RWPE2 (cell line): Measurements from ENCODE around the gene FOXN3.

Experiments
- ATAC-seq: fragments of 200-7000 bp; cut with Tn5 transposase; 3 replicates; pipeline ENCODE4 v1.9.1; 2021; ENCODE audit warnings: low read depth
- DNase-seq: peaks from one replicate; pipeline ENCODE4 v3.0.0-alpha.2; 2020; ENCODE audit warnings: low spot score
- H3K27ac ChIP-seq: fragments of 450-650 bp; 2 replicates; pipeline ENCODE4 v1.5.1; 2017; ENCODE audit warnings: mild to moderate bottlenecking; ENCODE audit not compliant: poor library complexity, severe bottlenecking
- H3K27me3 ChIP-seq: fragments of 250-450 bp; sonication (Bioruptor Pico); 2 replicates; pipeline ENCODE4 v1.5.1; 2021; ENCODE audit warnings: mild to moderate bottlenecking, moderate library complexity; ENCODE audit not compliant: insufficient read depth, poor library complexity, severe bottlenecking
- H3K36me3 ChIP-seq: fragments of 250-450 bp; sonication (Bioruptor Pico); 2 replicates; pipeline ENCODE4 v1.5.1; 2020; ENCODE audit warnings: low read depth, mild to moderate bottlenecking, moderate library complexity
- H3K4me1 ChIP-seq: fragments of 250-450 bp; sonication (Bioruptor Pico); 2 replicates; pipeline ENCODE4 v1.5.1; 2021; ENCODE audit warnings: mild to moderate bottlenecking, moderate library complexity; ENCODE audit not compliant: insufficient read depth, poor library complexity, severe bottlenecking
- H3K4me3 ChIP-seq: fragments of 250-450 bp; sonication (Bioruptor Pico); 2 replicates; pipeline ENCODE4 v1.5.1; 2021; ENCODE audit warnings: mild to moderate bottlenecking, moderate library complexity; ENCODE audit not compliant: severe bottlenecking
- H3K9me3 ChIP-seq: fragments of 250-450 bp; sonication (Bioruptor Pico); 2 replicates; pipeline ENCODE4 v1.5.1; 2021; ENCODE audit warnings: mild to moderate bottlenecking, moderate library complexity; ENCODE audit not compliant: severe bottlenecking
- CTCF ChIP-seq: fragments of 450-650 bp; IDR thresholded peaks from one replicate; pipeline ENCODE4 v1.5.1; 2017; ENCODE audit warnings: mild to moderate bottlenecking, moderate library complexity; ENCODE audit not compliant: poor library complexity, severe bottlenecking

Gene FOXN3

GRCh38 chr14:89458713-89459420 is 41.8 kb upstream of the FOXN3 start:
- DNase-seq (no peak), ATAC-seq (no peak)
- TF ChIP-seq CTCF: no peak

GRCh38 chr14:89457007-89457406 is 40.0 kb upstream of the FOXN3 start:
- no peak for TF ChIP-seq CTCF
- H3K36me3 ChIP-seq: no peaks in the 10 kb centered on the region
- H3K4me1 ChIP-seq: no peaks in the 10 kb centered on the region
- no peak overlapping the region for H3K4me3 ChIP-seq
- H3K27me3 ChIP-seq: no peaks in the 10 kb centered on the region
- H3K27ac ChIP-seq: no peak overlapping the region
- DNase-seq (no peak), ATAC-seq (no peak)
- no peaks in the 10 kb centered on the region for H3K9me3 ChIP-seq

More at GRCh38 chr14:89458713-89459420, 41.8 kb upstream of the FOXN3 start:
- Histone ChIP-seq H3K27me3 (no peaks in the 10 kb centered on the region), H3K27ac (no peak overlapping the region), H3K4me1 (no peaks in the 10 kb centered on the region), H3K9me3 (no peaks in the 10 kb centered on the region), H3K36me3 (no peaks in the 10 kb centered on the region), H3K4me3 (no peak overlapping the region)

GRCh38 chr14:89455412-89455811 is 38.4 kb upstream of the FOXN3 start:
- Histone ChIP-seq H3K27ac (no peak overlapping the region), H3K36me3 (no peaks in the 10 kb centered on the region), H3K9me3 (no peaks in the 10 kb centered on the region), H3K27me3 (no peaks in the 10 kb centered on the region), H3K4me3 (no peak overlapping the region), H3K4me1 (no peaks in the 10 kb centered on the region)
- no peak for ATAC-seq
- TF ChIP-seq CTCF: no peak
- no peak for DNase-seq

GRCh38 chr14:89454996-89455395 is 38.0 kb upstream of the FOXN3 start:
- no peak for TF ChIP-seq CTCF
- H3K4me3 ChIP-seq: no peak overlapping the region
- no peak for ATAC-seq
- no peaks in the 10 kb centered on the region for H3K27me3 ChIP-seq
- no peaks in the 10 kb centered on the region for H3K36me3 ChIP-seq
- H3K27ac ChIP-seq: no peak overlapping the region
- no peak for DNase-seq
- no peaks in the 10 kb centered on the region for H3K9me3 ChIP-seq
- no peaks in the 10 kb centered on the region for H3K4me1 ChIP-seq

- no peaks in the 10 kb centered on the region for H3K4me1 ChIP-seq
Measured at GRCh38 chr14:89452281-89452680, 35.2 kb upstream of the FOXN3 start.

More at GRCh38 chr14:89452281-89452680, 35.2 kb upstream of the FOXN3 start:
- no peaks in the 10 kb centered on the region for H3K36me3 ChIP-seq
- ATAC-seq (no peak), DNase-seq (no peak)
- H3K27me3 ChIP-seq: no peaks in the 10 kb centered on the region
- no peak overlapping the region for H3K4me3 ChIP-seq
- H3K27ac ChIP-seq: no peak overlapping the region
- no peak for TF ChIP-seq CTCF
- no peaks in the 10 kb centered on the region for H3K9me3 ChIP-seq
